NCI-H2196 treated with DMSO at 0.1 percent for 48 hours (cell line): ENCODE measurements around the gene PIK3R3.

Experiments used
- DNase-seq: peaks from one replicate; lab custom pipeline; 2025; ENCODE audit not compliant: unreplicated experiment; lab: John Stamatoyannopoulos, UW

PIK3R3 gene

DNA sequence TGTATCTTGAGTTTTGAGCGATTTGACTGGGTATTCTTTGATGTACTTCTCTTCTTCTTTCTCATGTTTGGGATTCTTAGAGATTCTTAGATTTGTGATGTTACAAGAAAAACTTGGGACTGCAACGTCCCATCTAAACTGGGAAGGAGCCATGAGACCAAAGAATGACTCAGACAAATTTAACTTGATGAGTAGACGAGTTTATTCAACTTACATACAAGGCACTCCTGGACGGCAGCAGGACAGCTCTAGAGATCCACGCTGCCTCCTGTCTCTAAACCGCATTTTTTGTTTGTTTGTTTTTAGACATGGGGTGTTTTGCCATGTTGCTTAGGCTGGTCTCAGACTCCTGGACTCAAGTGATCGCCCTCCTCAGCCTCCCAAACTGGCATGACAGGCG lies 137.1 kb downstream of the PIK3R3 start:
- no peak for DNase-seq

DNA sequence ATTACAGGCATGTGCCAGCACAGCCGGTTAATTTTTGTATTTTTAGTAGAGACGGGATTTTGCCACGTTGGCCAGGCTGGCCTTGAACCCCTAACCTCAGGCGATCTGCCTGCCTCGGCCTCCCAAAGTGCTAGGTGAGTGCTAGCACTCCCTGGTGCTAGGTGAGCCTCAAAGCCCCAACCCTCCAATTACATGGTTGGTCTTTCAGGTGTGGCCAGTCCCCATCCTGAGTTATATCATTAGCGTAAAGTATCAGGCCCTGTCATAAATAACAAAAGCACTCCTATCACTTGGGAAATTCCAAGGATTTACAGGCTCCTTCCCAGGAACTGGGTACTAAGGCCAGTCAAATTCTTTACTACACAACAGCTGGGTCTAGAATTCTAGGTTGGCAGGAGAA lies 138.0 kb downstream of the PIK3R3 start:
- DNase-seq, result no peak
